HK-2 (cell line): ENCODE results near the gene IL10RB.
"Not testable (repeated sequence)": the region's sequence is repeated elsewhere in the genome, so short reads cannot be mapped to it uniquely, and the experiment has no call there.

Experiments used
- DNase-seq: peaks from one replicate; pipeline ENCODE4 v3.0.0-alpha.2; 2018; ENCODE audit not compliant: unreplicated experiment

The IL10RB gene

DNA sequence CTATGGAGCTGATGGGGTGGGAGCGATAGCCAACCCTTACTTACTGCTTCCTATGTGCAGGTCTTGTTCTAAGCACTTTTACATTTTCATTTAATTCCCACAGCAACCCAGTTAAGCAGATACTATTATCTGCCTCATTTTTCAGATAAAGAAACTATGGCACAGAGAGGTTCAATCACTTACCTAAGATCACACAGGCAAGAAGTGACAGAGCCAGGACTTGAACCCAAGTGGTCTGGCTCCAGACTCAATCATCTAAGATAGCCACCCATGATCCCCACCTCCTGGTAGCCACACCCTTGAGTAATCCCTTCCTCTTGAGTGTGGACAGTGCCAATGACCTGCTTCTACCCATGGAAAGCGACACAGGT is 35.5 kb downstream of the IL10RB start:
- no peak for DNase-seq

GRCh38 chr21:33302055-33302454 is 35.9 kb downstream of the IL10RB start:
- no peak for DNase-seq

DNA sequence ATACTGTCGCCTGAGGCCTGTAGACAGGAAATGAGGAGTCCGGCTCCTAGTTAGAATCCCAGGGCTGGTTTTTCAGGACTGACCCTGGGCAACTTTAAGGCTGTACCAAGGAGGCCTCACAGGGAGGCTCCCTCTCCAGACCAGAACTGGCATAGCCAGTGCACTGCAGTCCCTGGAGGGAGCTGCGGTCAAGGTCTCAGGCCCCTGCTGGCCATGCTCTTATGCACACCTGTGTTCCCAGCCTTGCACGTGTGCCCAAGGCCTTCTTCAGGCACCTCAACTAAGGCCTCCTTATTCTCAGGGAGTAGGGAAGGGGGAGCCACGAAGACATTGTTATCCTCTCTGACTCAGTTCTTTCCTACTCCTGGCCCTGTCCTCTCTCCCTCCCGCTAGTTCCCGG is 36.6 kb downstream of the IL10RB start:
- no peak for DNase-seq

DNA sequence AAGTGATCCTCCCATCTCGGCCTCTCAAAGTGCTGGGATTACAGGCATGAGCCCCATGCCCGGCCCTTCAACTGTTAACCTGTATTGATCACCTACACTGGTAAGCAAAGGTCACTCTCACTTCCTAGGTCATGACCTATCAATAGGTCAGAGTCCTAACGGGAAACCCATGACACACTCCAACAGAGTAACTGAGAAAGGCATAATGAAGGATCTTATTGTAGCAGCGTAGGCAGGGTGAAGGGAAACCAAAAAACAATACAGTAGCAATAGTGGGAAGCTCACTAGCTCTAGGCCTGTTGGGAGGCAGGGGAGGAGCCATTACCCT is 39.1 kb downstream of the IL10RB start:
- DNase-seq = no peak

GRCh38 chr21:33305938-33306337 is 39.8 kb downstream of the IL10RB start:
- no peak for DNase-seq

- DNase-seq = no peak
Measured at GRCh38 chr21:33308586-33309490, 42.7 kb downstream of the IL10RB start.

DNA sequence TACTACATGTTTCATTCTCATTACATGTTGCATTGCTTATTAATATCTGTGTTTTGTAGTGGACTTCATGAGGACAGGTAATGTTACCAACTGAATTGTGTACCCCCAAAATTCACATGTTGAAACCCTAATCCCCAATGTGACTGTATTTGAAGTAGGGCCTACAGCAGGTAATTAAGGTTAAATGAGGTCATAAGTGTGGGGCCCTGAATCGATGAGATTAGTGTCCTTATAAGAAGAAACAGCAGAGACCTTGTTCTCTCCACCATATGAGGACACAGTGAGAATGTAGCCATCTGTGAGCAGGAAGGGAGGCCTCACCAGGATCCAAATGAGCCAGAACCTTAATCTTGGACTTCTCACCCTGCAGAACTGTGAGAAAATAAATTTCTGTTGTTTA is 43.6 kb downstream of the IL10RB start:
- DNase-seq = no peak

DNA sequence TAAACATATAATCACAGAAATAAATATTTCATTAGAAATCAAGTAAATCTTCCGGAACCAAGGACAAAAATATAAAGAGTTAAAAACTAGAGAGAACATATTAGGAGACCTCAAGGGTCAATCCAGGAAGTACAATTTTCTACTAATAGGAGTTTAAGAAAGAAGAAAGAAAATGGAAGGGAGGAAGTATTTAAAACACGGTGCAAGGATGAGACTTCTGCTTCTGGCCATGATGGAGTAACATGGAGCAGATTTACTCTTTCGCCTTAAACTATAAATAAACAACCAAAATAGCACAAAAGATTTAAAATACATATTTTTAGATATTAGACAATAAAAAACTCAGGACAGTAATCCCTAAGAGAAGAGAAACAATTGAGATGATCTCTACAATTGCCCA is 46.0 kb downstream of the IL10RB start:
- DNase-seq = no peak

DNA sequence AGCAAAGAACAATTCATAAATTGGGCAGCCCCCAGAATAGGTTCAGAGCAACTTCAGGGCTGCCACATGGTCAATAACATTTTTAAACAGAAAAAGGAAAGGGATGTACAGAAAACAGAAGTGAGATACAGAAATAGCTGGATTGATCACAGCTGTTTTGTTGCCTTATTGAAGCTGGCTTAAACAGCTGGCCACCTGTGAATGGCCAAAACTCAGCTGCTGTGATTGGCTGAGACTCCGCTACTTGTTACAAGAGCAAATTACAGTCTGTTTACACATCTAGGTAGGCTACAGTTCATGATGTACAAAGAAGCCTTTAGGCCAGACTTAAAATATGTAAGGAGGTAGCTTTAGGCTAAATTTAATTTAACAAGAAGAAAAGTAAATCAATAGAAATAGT is 47.0 kb downstream of the IL10RB start:
- no peak for DNase-seq

DNA sequence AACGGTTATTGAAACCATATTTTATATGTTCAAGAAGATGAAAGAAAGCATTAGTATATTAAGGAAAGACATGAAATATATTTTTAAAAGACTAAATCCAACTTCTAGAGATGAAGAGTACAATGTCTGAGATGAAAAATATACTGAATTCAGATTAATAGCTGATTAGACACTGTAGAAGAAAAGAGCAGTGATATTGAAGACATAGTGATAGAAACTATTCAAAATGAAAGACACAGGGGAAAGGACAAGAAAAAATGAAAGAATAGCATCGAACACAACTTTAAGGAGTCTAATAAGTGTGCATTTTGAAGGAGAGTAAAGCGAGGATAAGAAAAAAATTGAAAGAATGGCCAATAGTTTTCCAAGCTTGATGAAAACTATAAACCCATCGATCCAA is 47.4 kb downstream of the IL10RB start:
- no peak for DNase-seq

DNA sequence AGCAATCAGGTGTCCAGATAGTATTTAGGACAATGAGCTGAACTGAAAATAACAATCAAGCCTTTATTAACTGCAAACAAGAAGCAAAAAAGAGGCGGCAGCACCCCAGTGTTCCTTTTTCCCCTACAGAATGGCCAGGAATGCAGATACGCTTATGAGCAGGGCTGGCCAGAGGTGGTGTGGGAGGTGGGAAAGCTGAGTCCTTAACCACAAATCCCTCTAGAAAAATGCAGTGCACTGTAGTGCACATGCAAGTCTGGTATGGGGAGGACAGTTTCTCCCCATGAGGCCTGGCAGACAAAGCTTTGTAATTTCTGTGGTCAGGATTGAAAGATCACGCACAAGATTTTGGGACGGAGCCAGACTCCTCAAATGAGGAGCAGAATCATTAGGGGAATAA is 47.9 kb downstream of the IL10RB start:
- no peak for DNase-seq

DNA sequence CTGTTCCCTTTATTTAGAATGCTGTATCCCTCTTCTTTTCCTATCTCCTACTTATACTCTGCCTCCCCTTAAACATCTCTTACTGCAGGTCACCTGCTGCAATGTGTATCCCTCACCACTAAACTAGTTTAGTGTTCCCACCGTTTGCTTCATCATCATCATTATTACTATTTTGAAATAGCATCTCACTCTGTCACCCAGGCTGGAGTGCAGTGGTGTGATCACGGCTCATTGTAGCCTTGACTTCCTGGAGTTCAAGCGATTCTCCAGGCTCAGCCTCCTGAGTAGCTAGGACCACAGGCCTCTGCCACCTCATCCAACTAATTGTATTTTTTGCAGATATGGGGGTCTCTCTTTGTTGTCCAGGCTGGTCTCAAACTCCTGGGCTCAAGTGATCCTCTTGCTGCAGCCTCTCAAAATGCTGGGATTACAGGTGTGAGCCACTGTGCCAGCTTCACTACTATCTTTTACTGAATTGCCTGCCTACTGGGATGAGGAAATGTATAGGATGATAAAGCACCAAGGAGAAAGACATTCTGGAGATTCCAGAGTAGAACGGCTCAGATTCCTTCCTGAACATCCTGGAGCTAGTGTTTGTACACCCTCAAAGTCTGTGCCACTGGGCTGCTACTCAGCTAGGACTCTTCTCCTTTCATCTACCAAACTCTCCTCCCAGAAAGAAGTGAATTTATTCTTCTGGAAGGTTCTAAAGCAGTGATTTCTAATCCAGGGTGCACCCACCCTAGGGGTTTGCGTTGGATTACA is 50.0 kb downstream of the IL10RB start:
- DNase-seq = no peak

GRCh38 chr21:33317145-33317544 is 51.0 kb downstream of the IL10RB start:
- no peak for DNase-seq

- DNase-seq = no peak
Measured at GRCh38 chr21:33317786-33318486, 51.8 kb downstream of the IL10RB start.

GRCh38 chr21:33321005-33321404 is 54.8 kb downstream of the IL10RB start:
- not testable (repeated sequence) for DNase-seq

- DNase-seq = not testable (repeated sequence)
Measured at GRCh38 chr21:33323610-33324009, 57.4 kb downstream of the IL10RB start.

DNA sequence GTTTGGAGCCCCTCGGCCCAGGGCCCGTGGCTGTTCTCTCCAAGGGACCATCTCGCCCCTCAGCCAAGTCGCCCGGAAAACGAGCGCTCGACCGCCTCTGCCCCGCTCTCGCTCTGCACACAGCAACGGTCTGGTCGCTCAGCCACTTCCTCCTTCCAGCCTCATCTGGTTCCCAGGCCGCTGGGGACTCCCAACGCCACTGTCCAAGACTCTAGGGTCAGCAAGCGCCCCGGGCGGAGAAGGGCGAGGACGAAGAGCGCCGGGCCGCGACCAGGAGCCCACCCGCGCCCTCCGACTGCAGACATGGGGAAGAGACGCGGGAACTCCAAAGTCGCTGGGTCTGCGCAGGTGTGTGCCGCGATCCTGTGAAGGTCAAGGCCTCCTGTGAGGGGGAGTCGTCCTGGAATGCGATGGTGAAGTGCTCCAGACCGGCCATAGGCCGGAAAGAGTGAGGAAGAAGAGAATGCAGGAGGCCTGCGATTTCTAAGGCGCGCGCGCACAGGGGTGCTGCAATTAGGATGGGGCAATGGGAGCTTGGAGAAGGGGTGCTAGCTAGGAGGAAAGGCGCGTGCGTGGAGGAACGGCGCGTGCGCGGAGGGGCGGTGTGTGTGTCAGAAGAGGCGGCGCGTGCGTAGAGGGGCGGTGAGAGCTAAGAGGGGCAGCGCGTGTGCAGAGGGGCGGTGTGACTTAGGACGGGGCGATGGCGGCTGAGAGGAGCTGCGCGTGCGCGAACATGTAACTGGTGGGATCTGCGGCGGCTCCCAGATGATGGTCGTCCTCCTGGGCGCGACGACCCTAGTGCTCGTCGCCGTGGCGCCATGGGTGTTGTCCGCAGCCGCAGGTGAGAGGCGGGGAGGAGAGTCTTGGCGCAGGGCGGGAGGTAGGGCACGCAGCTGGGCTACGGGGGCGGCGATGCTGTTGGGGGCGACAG is 58.4 kb downstream of the IL10RB start, which contains the start of gene IFNAR1:
TSS of gene IFNAR1 (plus strand) at position 680 of the 931 bp plus-strand sequence. CDS start at position 766, 86 bp downstream.
- DNase-seq = peak; percentile 93

DNA sequence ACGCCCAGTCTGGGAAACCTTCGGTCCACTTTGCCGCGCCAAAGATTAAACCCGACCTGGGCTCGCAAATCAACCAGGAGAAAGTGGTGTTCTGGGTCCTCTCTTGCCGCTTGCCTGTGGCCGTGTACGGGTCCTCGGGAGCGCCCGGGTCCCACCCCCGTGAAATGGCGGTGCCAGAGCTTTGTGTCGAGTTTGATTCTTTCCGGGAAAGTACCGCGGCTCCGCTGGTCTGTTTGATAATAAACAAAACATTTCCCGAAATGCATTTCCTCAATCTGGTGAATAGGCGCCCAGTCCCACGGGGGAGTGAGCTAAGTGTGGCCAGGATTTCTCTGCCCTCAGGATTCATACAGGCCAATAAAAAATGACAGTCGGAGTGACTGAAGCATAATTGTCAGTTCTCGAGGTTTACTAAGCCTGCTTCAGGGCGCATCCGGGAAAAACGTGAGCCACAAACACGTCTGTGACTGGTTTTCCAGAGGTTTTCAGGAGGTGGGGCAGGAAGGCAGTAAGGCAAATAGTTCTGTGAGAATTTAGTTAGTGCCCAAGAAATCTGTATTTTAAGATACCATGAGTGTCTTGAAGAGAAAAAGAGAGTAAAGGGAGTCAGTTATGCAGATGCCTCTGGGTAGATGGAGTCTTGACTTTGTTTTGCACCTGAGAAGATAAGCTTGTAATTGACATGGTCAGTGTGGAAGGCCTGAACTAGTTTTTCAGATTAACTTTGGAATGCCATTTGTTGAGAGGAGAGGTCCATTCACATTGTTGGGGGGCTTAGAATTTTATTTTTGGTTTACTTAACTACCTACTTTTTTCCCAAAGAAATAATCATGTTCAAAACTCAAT is 59.3 kb downstream of the IL10RB start:
- DNase-seq = peak; percentile 58

DNA sequence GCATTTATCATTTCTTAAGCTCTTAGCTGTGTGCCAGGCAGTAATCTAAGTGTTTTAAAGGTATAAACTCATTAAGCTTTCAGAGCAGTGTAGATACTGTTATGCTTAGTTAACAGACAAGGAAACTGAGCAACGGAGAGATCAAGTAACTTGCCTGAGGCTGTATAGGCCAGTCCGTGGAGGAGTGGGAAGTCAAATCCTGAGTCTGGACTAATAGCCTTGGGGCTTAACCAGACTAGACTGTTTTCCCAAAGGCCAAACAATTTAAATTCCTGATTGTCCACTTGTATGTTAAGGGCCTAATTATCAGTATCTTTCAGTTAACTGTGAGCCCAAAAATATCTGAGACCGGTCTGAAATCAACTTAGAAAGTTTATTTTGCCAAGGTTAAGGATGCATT is 61.2 kb downstream of the IL10RB start:
- DNase-seq = no peak

GRCh38 chr21:33327792-33328433 is 61.7 kb downstream of the IL10RB start:
- DNase-seq = no peak
